Hypothalamus (tissue), 51 donors: ENCODE data around the gene GJD4.

ENCODE experiments used
- DNase-seq, 51 donors: peaks; one replicate each; lab custom pipeline; 2025; lab: John Stamatoyannopoulos, UW

Gene GJD4

DNA sequence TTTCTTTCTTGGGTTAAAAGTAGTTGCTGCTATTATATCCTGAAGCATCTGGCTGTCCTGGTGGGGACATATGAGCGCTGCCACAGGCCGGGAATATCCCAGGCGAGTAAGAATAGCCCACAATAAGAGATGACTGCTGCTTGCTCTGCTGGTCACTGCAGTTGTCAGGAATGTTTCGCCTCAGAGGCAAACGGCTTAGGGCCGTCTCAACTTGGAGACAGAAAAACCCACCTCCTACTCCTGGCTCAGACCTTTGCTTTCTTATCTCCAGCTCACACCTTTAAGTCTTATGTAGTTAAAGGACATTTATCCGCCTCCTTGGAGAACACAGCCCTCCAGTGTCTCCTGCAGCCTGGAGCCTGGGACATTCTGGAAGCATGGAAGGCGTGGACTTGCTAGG, at the start of gene GJD4:
Gene GJD4 (plus strand): TSS at position 151 of the 400 bp plus-strand sequence. CDS start 227 bp downstream, at position 378.
- DNase-seq: peak in 1 of 51 donors; percentile 44

DNA sequence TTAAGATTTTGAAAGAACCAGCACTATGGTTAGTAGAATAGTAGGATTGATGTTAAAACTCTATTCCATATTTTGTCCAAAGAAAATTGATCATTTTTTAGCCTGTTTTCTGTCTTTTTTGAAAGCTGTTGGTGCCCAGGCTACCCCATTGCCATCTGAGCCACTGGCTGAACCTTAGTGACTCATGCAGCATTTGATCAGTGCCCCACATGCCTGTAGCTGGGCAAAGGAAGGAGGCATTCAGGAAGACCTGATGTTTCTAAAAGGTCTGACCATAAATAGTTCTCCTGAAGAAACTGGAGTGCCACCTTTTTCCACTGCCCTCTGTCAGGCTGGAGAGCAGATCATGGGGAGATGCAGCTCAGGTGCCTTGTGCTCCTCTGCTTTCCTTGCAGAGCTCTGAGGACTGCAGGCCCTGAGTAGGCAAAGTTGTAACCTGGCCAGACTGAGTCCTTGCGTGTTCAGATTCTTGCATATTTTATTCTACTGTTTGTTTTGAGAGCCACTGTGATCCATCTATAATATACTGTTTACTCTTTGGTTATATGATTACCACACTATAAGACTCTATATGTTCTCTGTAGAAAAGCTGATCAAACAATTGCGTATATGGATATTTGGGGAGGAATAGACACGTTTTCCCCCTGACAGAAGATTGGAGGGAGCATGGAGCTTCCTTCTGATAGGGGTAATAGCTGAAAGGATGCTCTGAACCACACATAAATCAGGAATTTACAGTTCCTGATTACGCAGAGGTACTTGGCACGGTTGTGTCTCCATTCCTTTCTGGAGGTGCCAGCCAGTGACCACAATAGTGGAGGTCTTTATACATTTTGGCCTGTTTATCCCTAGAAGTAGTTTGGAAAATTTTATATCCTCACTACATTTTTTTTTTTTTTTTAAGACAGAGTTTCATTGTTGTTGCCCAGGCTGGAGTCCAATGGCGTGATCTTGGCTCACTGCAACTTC, 48.9 kb upstream of the GJD4 start:
- no peak for DNase-seq

GRCh38 chr10:35558276-35558675, 46.9 kb upstream of the GJD4 start:
- DNase-seq: no peak

DNA sequence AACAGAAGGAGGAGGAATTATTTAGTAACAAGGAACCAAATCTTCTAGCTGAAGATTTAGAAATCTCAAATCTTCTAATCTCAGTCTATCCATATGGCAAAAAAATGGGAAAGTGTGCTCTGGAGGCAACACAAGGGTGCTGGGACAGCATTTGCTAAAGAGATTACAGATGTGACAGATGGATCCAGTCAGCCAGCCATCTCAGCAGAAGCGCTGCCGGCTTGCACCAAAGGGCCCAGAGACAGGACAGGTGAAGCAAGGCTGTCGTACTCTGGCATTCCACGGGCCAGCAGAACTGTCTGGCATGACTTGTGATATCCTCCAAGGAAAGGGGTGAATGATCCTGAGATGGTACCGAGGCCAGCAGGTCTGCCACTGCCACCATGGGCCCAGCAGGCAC, 45.7 kb upstream of the GJD4 start:
- DNase-seq: no peak

DNA sequence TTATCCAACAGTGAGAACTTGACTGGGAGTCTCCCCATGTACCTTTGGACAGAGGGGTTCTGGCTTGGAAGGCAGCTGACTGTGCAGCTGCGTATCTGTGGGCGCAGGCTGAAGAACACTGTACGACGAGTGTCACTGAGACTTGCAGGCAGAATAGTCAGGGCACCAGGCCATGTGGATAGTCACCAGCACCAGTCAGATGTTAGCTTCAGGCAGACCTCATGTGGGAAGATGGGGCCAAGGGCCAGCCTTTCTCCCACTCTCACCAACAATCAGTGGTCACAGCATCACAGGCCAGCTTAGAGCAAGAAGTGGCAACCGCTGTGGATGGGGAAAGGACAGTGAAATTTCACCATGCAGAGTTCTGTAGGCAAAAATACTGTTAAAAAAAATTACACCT, 43.4 kb upstream of the GJD4 start:
- peak in 29 of 51 donors; percentile 7 to 67 (median 45) for DNase-seq

DNA sequence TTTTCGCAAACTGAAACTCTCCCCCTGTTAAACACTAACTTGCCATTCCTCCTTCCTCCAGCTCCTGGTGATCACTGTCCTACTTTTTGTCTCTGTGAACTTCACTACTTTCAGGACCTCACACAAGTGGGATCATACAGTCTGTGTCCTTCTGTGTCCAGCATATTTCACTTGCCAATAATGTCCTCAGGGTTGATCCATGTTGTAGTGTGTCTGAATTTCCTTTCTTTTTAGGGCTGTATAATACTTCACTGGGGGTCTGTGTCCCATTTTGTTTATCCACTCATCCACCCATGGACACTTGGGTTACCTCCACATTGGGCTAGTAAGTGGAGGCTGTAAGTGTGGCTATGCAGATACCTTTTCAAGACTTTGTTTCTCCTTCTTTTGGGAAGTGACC, 42.7 kb upstream of the GJD4 start:
- no peak for DNase-seq

DNA sequence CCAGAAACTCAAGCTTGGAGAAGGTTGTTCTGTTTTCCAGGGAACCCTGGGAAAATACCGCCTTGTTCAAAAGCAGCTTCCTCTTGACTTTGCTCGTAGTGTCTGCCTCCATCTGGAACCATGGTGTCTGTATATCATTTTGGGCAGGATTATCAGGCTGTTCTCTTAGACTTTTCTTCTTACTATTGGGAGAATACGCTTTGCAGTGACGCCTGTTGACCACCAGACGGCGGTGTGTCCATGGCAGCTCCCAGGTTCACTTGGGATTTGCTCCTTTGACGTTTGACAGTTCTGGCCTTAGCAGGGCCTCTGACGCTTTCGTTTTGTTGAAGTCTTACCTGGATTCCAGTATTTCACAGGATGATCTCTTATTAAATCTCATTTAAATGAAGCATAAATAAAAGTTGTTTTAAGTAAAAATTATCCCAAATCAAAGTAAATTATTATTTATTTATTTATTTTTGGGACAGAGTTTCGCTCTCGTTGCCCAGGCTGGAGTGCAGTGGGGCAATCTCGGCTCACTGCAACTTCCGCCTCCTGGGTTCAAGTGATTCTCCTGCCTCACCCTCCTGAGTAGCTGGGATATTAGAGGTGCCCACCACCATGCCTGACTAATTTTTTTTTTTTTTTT, 41.8 kb upstream of the GJD4 start:
- DNase-seq: peak in 22 of 51 donors; percentile 10 to 58 (median 28)

GRCh38 chr10:35564341-35564968, 40.7 kb upstream of the GJD4 start:
- peak in 13 of 51 donors; percentile 10 to 33 (median 17) for DNase-seq

GRCh38 chr10:35565602-35566081, 39.5 kb upstream of the GJD4 start:
- peak in 22 of 51 donors; percentile 8 to 60 (median 28) for DNase-seq

DNA sequence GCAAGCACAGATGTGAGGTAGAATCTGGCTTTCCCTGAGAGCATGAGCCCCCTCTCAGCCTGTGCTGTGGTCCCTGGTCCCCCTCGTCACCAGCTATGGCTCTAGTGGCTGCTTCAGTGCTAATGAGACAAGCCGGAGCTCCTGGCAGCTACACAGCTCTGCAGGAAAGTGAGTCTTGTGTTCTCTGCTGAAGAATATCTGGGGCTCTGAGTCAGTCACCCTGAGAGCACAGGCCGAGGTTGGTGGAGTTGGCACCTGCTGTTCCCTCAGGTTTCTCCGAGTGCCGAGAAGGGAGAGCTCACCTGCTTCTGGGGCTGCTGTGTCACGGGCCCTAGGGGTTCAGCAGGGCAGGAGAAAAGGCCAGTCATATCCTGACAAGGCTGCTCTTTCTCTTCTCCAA, 37.2 kb upstream of the GJD4 start:
- peak in 1 of 51 donors; percentile 10 for DNase-seq

- DNase-seq: no peak
Measured at GRCh38 chr10:35568483-35569015, 36.6 kb upstream of the GJD4 start.

DNA sequence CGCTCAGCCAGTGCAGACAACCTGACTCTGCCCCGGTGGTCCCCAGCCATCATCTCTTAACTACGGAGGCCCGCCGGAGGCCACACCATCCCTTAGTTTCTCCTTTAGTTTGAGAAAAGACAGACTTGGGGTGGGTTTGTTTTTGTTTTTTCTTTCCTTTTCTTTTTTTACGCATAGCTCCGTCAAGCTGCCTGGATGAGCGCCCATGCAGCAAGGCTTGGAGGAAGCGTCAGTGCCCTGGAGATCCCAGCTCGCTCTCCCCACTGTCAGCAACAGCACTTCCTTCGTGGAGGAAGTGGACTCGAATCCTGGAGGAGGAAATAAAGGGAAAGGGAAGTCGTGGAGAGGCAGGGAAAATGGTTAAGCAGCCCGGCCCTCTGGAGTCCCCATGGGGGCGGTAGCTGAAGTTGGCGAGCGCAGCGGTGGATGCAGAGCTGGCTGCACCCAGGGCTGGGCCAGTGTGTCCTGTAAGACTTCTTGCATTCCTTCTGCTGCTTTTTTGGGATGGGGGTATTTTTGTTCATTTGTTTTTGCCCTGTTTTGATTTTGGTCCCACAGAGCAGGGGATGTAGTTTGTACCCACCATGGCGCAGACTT, 35.9 kb upstream of the GJD4 start:
- no peak for DNase-seq

- no peak for DNase-seq
Measured at GRCh38 chr10:35569836-35570235, 35.3 kb upstream of the GJD4 start.

GRCh38 chr10:35570397-35570796, 34.7 kb upstream of the GJD4 start:
- no peak for DNase-seq

GRCh38 chr10:35572583-35572982, 32.6 kb upstream of the GJD4 start:
- DNase-seq: no peak

GRCh38 chr10:35573796-35574195, 31.3 kb upstream of the GJD4 start:
- DNase-seq: no peak

DNA sequence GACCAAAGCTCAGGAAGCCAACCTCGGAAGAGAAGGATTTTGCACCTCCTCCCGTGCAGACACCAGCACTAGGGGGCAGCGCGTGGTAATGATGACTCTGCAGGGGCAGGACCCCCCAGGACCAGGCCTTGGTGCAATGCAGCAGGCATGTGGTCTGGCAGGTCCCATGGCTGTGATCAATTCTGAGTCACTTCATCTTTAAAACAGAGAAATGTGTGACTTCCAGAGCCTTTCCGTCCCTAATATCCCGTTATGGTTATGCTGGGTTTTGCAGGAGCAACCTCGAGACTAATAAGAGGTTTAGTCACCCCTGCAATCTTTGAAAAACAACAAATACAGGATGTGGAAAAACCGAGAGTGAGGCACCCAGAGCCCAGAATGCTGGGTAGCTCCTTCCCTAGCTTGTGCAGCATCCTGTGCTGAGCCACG, 30.2 kb upstream of the GJD4 start:
- no peak for DNase-seq

DNA sequence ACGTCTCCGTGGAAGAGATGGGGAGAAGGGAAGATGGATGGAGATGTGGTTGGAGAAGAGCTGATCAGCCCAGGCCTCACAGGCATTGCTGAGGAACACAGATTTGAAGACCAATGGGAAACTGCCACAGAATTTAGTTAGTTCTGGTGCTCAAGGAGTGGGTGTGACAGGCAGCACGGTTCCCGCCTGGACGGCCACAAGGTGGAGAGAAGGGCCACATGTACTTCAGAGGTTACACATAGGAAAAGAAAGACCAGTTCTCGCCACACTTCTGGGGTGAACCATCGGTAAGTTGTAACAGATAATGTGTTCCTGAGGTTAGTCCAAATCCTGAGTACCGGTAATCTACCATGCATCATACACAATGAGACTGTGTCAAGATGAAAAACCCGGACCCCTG, 29.5 kb upstream of the GJD4 start:
- DNase-seq: no peak

DNA sequence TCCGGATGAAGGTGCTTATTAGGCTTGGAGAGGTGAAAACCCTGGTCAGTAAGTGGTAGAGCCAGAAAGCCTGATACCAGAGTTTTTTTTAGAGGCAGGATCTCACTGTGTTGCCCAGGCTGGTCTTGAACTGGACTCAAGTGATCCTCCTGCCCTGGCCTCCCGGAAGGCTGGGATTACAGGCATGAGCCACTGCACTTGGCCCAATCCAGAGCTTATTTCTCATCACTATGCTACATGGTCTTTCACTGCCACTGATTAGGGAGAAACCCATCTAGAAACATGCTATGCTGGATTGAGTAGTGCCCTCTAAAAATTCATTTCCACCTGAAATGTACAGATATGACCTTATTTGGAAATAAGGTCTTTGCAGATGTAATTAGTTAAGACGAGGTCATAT, 28.4 kb upstream of the GJD4 start:
- DNase-seq: no peak

DNA sequence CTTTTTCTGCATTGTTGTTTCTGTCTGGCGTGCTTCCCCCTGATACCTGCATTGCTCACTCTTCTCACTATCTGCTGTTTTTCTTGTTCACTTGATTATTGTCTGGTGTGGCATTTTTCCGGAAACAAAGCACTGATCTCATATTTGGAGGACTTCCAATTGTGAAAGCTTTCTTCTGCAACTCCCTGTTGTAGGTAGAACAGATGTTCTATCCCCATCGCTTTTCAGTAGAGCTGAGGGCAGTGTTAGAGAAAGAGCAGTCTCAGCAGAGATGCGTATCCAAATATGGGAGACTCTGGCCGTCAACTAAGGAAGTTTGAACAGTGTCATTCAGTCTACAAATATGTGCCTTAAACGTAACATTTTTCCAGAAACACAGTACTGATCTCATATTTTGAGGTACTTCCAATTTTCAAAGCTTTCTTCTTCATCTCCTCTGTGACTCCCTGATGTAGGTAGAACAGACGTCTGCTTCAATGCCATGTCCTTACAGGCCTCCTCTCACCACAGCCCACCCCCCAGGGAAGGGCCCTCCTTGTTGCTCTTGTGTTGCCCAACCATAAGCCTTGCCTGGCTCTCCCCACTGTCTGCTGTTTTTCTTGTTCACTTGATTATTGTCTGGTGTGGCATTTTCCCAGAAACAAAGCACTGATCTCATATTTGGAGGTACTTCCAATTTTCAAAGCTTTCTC, 27.1 kb upstream of the GJD4 start:
- DNase-seq: no peak
